SK-N-SH (cell line): ENCODE results near the gene TMIE. TPM values are rescaled to one million over a fixed set of nuclear protein-coding genes. Genes with fewer than 3 reads are reported as not detected.
A peak's percentile ranks its signal among the peaks of the same experiment; 100 is the strongest.

ENCODE experiments used
- CTCF ChIA-PET: fragments of 300-600, 350-600 bp; formaldehyde crosslinking; extraction: SDS; loops from one replicate; lab custom pipeline; 2021; lab: Yijun Ruan, JAX
- POLR2A ChIA-PET: fragments of 350-600 bp; sonication (Branson Sonifier 250); formaldehyde crosslinking; extraction: SDS; loops from one replicate; lab custom pipeline; 2020; ENCODE audit warnings: antibody characterized with exemption, inconsistent platforms; lab: Yijun Ruan, JAX
- DNase-seq: peaks from one replicate; pipeline ENCODE4 v3.0.0; 2012
- H2AFZ ChIP-seq: fragments of 200-600 bp; sonication (generic); 2 replicates; pipeline ENCODE4 v1.8.1; 2016; ENCODE audit warnings: antibody characterized with exemption, mild to moderate bottlenecking, low read depth
- H3F3A ChIP-seq: fragments of 200-600 bp; sonication (generic); replicated peaks from 2 replicates; pipeline ENCODE3; 2016; ENCODE audit warnings: antibody characterized with exemption, mild to moderate bottlenecking; ENCODE audit not compliant: insufficient read depth
- H3K27ac ChIP-seq, 2 experiments: fragments of 200-500 bp in 1 of 2; fragments of 200-600 bp in 1 of 2; sonication (Bioruptor generic) in 1 of 2; sonication (generic), shearing (Covaris generic) in 1 of 2; 2 replicates each; pipeline versions ENCODE4 v1.5.1 to v1.6.1; 2014 to 2016; ENCODE audit warnings: low read depth in 2 of 2, inconsistent platforms in 1 of 2, low read length in 1 of 2, mild to moderate bottlenecking in 1 of 2, mixed read lengths in 1 of 2
- H3K27me3 ChIP-seq: fragments of 200-600 bp; sonication (generic), shearing (Covaris generic); 2 replicates; pipeline ENCODE4 v1.6.1; 2016; ENCODE audit warnings: mixed run types; ENCODE audit not compliant: insufficient read depth
- H3K36me3 ChIP-seq, 2 experiments: fragments of 200-500 bp in 1 of 2; fragments of 200-600 bp in 1 of 2; sonication (Bioruptor generic) in 1 of 2; sonication (generic) in 1 of 2; replicated peaks in 1 of 2; 2 replicates each; pipeline versions ENCODE3 to v1.5.1; 2014 to 2016; ENCODE audit warnings: low read length in 1 of 2, mild to moderate bottlenecking in 1 of 2; ENCODE audit not compliant: insufficient read depth in 2 of 2, control insufficient read depth in 1 of 2
- H3K4me1 ChIP-seq, 2 experiments: fragments of 200-500 bp in 1 of 2; fragments of 200-600 bp in 1 of 2; sonication (Bioruptor generic) in 1 of 2; sonication (generic), shearing (Covaris generic) in 1 of 2; 2 replicates each; pipeline versions ENCODE4 v1.5.1 to v1.6.1; 2014 to 2016; ENCODE audit warnings: low read depth in 1 of 2, low read length in 1 of 2, mixed run types in 1 of 2; ENCODE audit not compliant: insufficient read depth in 2 of 2, control insufficient read depth in 1 of 2
- H3K4me2 ChIP-seq: fragments of 200-600 bp; sonication (generic), shearing (Covaris generic); 2 replicates; pipeline ENCODE4 v1.6.1; 2017; ENCODE audit warnings: mixed run types
- H3K4me3 ChIP-seq, 2 experiments: fragments of 200-500 bp in 1 of 2; fragments of 200-600 bp in 1 of 2; sonication (Bioruptor generic) in 1 of 2; sonication (generic), shearing (Covaris generic) in 1 of 2; 2 replicates each; pipeline versions ENCODE4 v1.5.1 to v1.8.1; 2014 to 2016; ENCODE audit warnings: low read depth in 2 of 2, inconsistent platforms in 1 of 2, low read length in 1 of 2, mild to moderate bottlenecking in 1 of 2, mixed read lengths in 1 of 2, moderate library complexity in 1 of 2
- H3K79me2 ChIP-seq: fragments of 200-600 bp; sonication (generic); 2 replicates; pipeline ENCODE4 v1.8.1; 2017; ENCODE audit warnings: mild to moderate bottlenecking; ENCODE audit not compliant: insufficient read depth
- H3K9ac ChIP-seq: fragments of 200-600 bp; sonication (generic); 2 replicates; pipeline ENCODE4 v1.6.1; 2017; ENCODE audit warnings: mixed run types
- H3K9me2 ChIP-seq: fragments of 200-600 bp; sonication (generic); 2 replicates; pipeline ENCODE4 v1.6.1; 2017; ENCODE audit warnings: mixed run types
- H3K9me3 ChIP-seq: fragments of 200-600 bp; sonication (generic); 2 replicates; pipeline ENCODE4 v1.6.1; 2017; ENCODE audit warnings: mixed run types, mild to moderate bottlenecking, moderate library complexity
- H4K20me1 ChIP-seq: fragments of 200-600 bp; sonication (generic); 2 replicates; pipeline ENCODE4 v1.6.1; 2017; ENCODE audit warnings: mild to moderate bottlenecking, mixed run types; ENCODE audit not compliant: insufficient read depth
- CHD2 ChIP-seq: fragments of 150-350 bp; IDR thresholded peaks from 2 replicates; pipeline ENCODE4 v1.6.1; 2018; ENCODE audit warnings: low read length; ENCODE audit not compliant: partially characterized antibody
- FOSL2 ChIP-seq: IDR thresholded peaks from 2 replicates; pipeline ENCODE4 v1.4.0; 2012; ENCODE audit warnings: low read depth, mild to moderate bottlenecking, moderate library complexity, borderline replicate concordance
- GABPA ChIP-seq: IDR thresholded peaks from 2 replicates; pipeline ENCODE4 v1.4.0; 2012; ENCODE audit warnings: low read depth, mild to moderate bottlenecking
- JUND ChIP-seq: IDR thresholded peaks from 2 replicates; pipeline ENCODE4 v1.4.0; 2012
- MAX ChIP-seq: IDR thresholded peaks from 2 replicates; pipeline ENCODE4 v1.4.0; 2012; ENCODE audit warnings: low read depth
- MEF2A ChIP-seq: IDR thresholded peaks from 2 replicates; pipeline ENCODE4 v1.4.0; 2012; ENCODE audit warnings: low read depth, borderline replicate concordance
- NFIC ChIP-seq: IDR thresholded peaks from 2 replicates; pipeline ENCODE4 v1.4.0; 2012; ENCODE audit warnings: borderline replicate concordance
- RAD21 ChIP-seq: IDR thresholded peaks from 2 replicates; pipeline ENCODE4 v1.6.1; 2012; ENCODE audit warnings: mild to moderate bottlenecking, low read length
- RCOR1 ChIP-seq: fragments of 150-350 bp; IDR thresholded peaks from 2 replicates; pipeline ENCODE4 v1.6.1; 2017; ENCODE audit warnings: antibody characterized with exemption, low read length
- RFX5 ChIP-seq: IDR thresholded peaks from 2 replicates; pipeline ENCODE4 v1.6.1; 2012; ENCODE audit warnings: mild to moderate bottlenecking, improper control_type of control experiment, low read length
- RXRA ChIP-seq: IDR thresholded peaks from 2 replicates; pipeline ENCODE4 v1.4.0; 2012; ENCODE audit warnings: low read depth, mild to moderate bottlenecking, borderline replicate concordance
- SMC3 ChIP-seq: IDR thresholded peaks from 2 replicates; pipeline ENCODE4 v1.6.1; 2012; ENCODE audit warnings: low read depth, low read length, improper control_type of control experiment
- USF1 ChIP-seq: IDR thresholded peaks from 2 replicates; pipeline ENCODE4 v1.4.0; 2012; ENCODE audit warnings: low read depth, borderline replicate concordance
- WGBS: methylation state at CpG from one replicate; pipeline ENCODE4 v1.1.6; 2017; ENCODE audit warnings: low lambda C conversion rate; 5-methylcytosine and 5-hydroxymethylcytosine counted together
- polyA plus RNA-seq, 3 experiments: library from polyadenylated mRNA; depleted of rRNA; stranded (reverse); fragments of >200 nt; gene quantifications; 2 replicates each; pipeline ENCODE4 v1.2.3, GENCODE V29; 2012
- TF ChIP-seq, protein P1 (sequence below): IDR thresholded peaks from 2 replicates; pipeline ENCODE4 v1.6.1; 2012; ENCODE audit warnings: mild to moderate bottlenecking, low read depth, low read length, moderate library complexity
- TF ChIP-seq, protein P2 (sequence below): IDR thresholded peaks from 2 replicates; pipeline ENCODE4 v1.4.0; 2012; ENCODE audit warnings: low read depth, borderline replicate concordance

TMIE gene
- polyA plus RNA-seq, 1 of the 3 experiments (the other 2 are of a cell fraction): 0.03 TPM

GRCh38 chr3:46666453-46666845 lies 34.7 kb upstream of the TMIE start (continued):
- TF ChIP-seq, protein P1, sequence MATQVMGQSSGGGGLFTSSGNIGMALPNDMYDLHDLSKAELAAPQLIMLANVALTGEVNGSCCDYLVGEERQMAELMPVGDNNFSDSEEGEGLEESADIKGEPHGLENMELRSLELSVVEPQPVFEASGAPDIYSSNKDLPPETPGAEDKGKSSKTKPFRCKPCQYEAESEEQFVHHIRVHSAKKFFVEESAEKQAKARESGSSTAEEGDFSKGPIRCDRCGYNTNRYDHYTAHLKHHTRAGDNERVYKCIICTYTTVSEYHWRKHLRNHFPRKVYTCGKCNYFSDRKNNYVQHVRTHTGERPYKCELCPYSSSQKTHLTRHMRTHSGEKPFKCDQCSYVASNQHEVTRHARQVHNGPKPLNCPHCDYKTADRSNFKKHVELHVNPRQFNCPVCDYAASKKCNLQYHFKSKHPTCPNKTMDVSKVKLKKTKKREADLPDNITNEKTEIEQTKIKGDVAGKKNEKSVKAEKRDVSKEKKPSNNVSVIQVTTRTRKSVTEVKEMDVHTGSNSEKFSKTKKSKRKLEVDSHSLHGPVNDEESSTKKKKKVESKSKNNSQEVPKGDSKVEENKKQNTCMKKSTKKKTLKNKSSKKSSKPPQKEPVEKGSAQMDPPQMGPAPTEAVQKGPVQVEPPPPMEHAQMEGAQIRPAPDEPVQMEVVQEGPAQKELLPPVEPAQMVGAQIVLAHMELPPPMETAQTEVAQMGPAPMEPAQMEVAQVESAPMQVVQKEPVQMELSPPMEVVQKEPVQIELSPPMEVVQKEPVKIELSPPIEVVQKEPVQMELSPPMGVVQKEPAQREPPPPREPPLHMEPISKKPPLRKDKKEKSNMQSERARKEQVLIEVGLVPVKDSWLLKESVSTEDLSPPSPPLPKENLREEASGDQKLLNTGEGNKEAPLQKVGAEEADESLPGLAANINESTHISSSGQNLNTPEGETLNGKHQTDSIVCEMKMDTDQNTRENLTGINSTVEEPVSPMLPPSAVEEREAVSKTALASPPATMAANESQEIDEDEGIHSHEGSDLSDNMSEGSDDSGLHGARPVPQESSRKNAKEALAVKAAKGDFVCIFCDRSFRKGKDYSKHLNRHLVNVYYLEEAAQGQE: no peak
- TF ChIP-seq CHD2: no peak
- TF ChIP-seq RFX5: no peak
- TF ChIP-seq MEF2A: no peak
- TF ChIP-seq SMC3: no peak
- TF ChIP-seq FOSL2: no peak
- TF ChIP-seq RAD21: no peak
- no peak for TF ChIP-seq JUND
- no peak for TF ChIP-seq RCOR1
- TF ChIP-seq, protein P2, sequence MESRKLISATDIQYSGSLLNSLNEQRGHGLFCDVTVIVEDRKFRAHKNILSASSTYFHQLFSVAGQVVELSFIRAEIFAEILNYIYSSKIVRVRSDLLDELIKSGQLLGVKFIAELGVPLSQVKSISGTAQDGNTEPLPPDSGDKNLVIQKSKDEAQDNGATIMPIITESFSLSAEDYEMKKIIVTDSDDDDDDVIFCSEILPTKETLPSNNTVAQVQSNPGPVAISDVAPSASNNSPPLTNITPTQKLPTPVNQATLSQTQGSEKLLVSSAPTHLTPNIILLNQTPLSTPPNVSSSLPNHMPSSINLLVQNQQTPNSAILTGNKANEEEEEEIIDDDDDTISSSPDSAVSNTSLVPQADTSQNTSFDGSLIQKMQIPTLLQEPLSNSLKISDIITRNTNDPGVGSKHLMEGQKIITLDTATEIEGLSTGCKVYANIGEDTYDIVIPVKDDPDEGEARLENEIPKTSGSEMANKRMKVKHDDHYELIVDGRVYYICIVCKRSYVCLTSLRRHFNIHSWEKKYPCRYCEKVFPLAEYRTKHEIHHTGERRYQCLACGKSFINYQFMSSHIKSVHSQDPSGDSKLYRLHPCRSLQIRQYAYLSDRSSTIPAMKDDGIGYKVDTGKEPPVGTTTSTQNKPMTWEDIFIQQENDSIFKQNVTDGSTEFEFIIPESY: no peak

GRCh38 chr3:46667061-46667621 lies 34.1 kb upstream of the TMIE start:
- DNase-seq: peak; percentile 10
- Histone ChIP-seq H3K9me2 (no peaks in the 10 kb centered on the region), H4K20me1 (no peaks in the 10 kb centered on the region), H3K4me1 (peaks cover 0 to 50% of the 10 kb centered on the region in 2 experiments; a peak in 1 of 4 replicates), H3K4me2 (no peak overlapping the region), H3F3A (no peaks in the 10 kb centered on the region), H3K9ac (no peak overlapping the region), H2AFZ (no peak overlapping the region), H3K27me3 (no peaks in the 10 kb centered on the region), H3K4me3 (no peak overlapping the region), H3K79me2 (no peaks in the 10 kb centered on the region), H3K9me3 (no peaks in the 10 kb centered on the region), H3K27ac (no peak overlapping the region), H3K36me3 (no peaks in the 10 kb centered on the region)
- ChIA-PET CTCF (interaction anchor here (1.2 to 5.1 kb wide), 4 partner anchors 178 to 242 kb away, joined by 4 to 54 read pairs (median 5); no protein-coding TSS in a partner anchor), POLR2A (no interaction called here)
- TF ChIP-seq RCOR1 (no peak), GABPA (no peak), MAX (no peak), MEF2A (no peak), USF1 (no peak), RAD21 (no peak), CHD2 (no peak), RXRA (no peak), NFIC (no peak)
- 50% methylated on average over 6 of the region's 8 CpGs for WGBS
